NT2/D1 (cell line): ENCODE measurements around the gene APPL2.

Experiments used
- DNase-seq: peaks from one replicate; pipeline ENCODE4 v3.0.0-alpha.2; 2011; ENCODE audit warnings: low read depth, low spot score
- H3K27me3 ChIP-seq: 2 replicates; pipeline ENCODE4 v1.6.0; 2011; ENCODE audit warnings: mild to moderate bottlenecking; ENCODE audit not compliant: insufficient read length, insufficient read depth
- H3K36me3 ChIP-seq: 2 replicates; pipeline ENCODE4 v1.6.1; 2011; ENCODE audit warnings: mild to moderate bottlenecking, low read length, mixed read lengths; ENCODE audit not compliant: insufficient read depth, insufficient read length
- H3K4me1 ChIP-seq: 2 replicates; pipeline ENCODE4 v1.5.1; 2011; ENCODE audit not compliant: insufficient read depth, insufficient read length
- H3K4me3 ChIP-seq: 2 replicates; pipeline ENCODE4 v1.5.1; 2011; ENCODE audit warnings: low read depth; ENCODE audit not compliant: insufficient read length
- H3K9ac ChIP-seq: 2 replicates; pipeline ENCODE4 v1.6.0; 2011; ENCODE audit warnings: low read depth; ENCODE audit not compliant: insufficient read length
- H3K9me3 ChIP-seq: 2 replicates; pipeline ENCODE4 v1.5.1; 2011; ENCODE audit warnings: mild to moderate bottlenecking, low read length; ENCODE audit not compliant: insufficient read depth
- SUZ12 ChIP-seq: IDR thresholded peaks from 2 replicates; pipeline ENCODE4 v1.6.1; 2011; ENCODE audit not compliant: insufficient read length, insufficient read depth; ENCODE audit errors: extremely low read depth
- YY1 ChIP-seq: IDR thresholded peaks from 2 replicates; pipeline ENCODE4 v1.6.1; 2011; ENCODE audit not compliant: insufficient read length, insufficient read depth
- ZNF274 ChIP-seq: IDR thresholded peaks from 2 replicates; pipeline ENCODE4 v1.6.1; 2011; ENCODE audit warnings: mild to moderate bottlenecking, low read depth, low read length

APPL2 gene

GRCh38 chr12:105214670-105215375 is 21.2 kb downstream of the APPL2 start:
- Histone ChIP-seq H3K4me3 (no peak overlapping the region), H3K36me3 (peaks cover 28% of the 10 kb centered on the region), H3K9ac (no peak overlapping the region), H3K27me3 (no peaks in the 10 kb centered on the region), H3K9me3 (no peaks in the 10 kb centered on the region), H3K4me1 (no peaks in the 10 kb centered on the region)
- no peak for DNase-seq
- TF ChIP-seq SUZ12 (no peak), ZNF274 (no peak), YY1 (no peak)

- TF ChIP-seq ZNF274 (no peak), SUZ12 (no peak), YY1 (no peak)
- Histone ChIP-seq H3K36me3 (peaks cover 28% of the 10 kb centered on the region), H3K4me1 (no peaks in the 10 kb centered on the region), H3K27me3 (no peaks in the 10 kb centered on the region), H3K9ac (no peak overlapping the region), H3K9me3 (no peaks in the 10 kb centered on the region), H3K4me3 (no peak overlapping the region)
- no peak for DNase-seq
These were observed 21.8 kb downstream of the APPL2 start for GRCh38 chr12:105214148-105214547.

- Histone ChIP-seq H3K9me3 (no peaks in the 10 kb centered on the region), H3K9ac (no peak overlapping the region), H3K36me3 (peaks cover 28% of the 10 kb centered on the region), H3K4me1 (no peaks in the 10 kb centered on the region), H3K4me3 (no peak overlapping the region), H3K27me3 (no peaks in the 10 kb centered on the region)
- no peak for DNase-seq
- TF ChIP-seq YY1, result no peak
- TF ChIP-seq ZNF274, result no peak
- TF ChIP-seq SUZ12, result no peak
These were observed 23.5 kb downstream of the APPL2 start for GRCh38 chr12:105212438-105212837.

GRCh38 chr12:105209091-105209490 is 26.9 kb downstream of the APPL2 start:
- no peaks in the 10 kb centered on the region for H3K9me3 ChIP-seq

GRCh38 chr12:105206686-105207374 is 29.1 kb downstream of the APPL2 start:
- TF ChIP-seq ZNF274 (no peak), SUZ12 (no peak)
- Histone ChIP-seq H3K27me3 (no peaks in the 10 kb centered on the region), H3K4me3 (no peak overlapping the region), H3K9ac (no peak overlapping the region), H3K4me1 (no peaks in the 10 kb centered on the region), H3K36me3 (peaks cover 59% of the 10 kb centered on the region), H3K9me3 (no peaks in the 10 kb centered on the region)
- no peak for DNase-seq

More at GRCh38 chr12:105209091-105209490, 26.9 kb downstream of the APPL2 start:
- no peaks in the 10 kb centered on the region for H3K27me3 ChIP-seq
- no peak overlapping the region for H3K4me3 ChIP-seq
- TF ChIP-seq SUZ12 (no peak), ZNF274 (no peak), YY1 (no peak)
- H3K9ac ChIP-seq, result no peak overlapping the region
- DNase-seq, result no peak
- H3K4me1 ChIP-seq, result no peaks in the 10 kb centered on the region
- peaks cover 42% of the 10 kb centered on the region for H3K36me3 ChIP-seq

- DNase-seq, result no peak
- Histone ChIP-seq H3K9me3 (no peaks in the 10 kb centered on the region), H3K36me3 (peaks cover 62% of the 10 kb centered on the region), H3K9ac (no peak overlapping the region), H3K4me3 (no peak overlapping the region), H3K27me3 (no peaks in the 10 kb centered on the region), H3K4me1 (peaks cover 4% of the 10 kb centered on the region)
- TF ChIP-seq YY1 (no peak), SUZ12 (no peak), ZNF274 (no peak)
These were observed 30.5 kb downstream of the APPL2 start for GRCh38 chr12:105205322-105206048.

GRCh38 chr12:105204916-105205315 is 31.1 kb downstream of the APPL2 start:
- Histone ChIP-seq H3K9ac (no peak overlapping the region), H3K36me3 (peaks cover 63% of the 10 kb centered on the region), H3K9me3 (no peaks in the 10 kb centered on the region), H3K27me3 (no peaks in the 10 kb centered on the region), H3K4me1 (peaks cover 4% of the 10 kb centered on the region), H3K4me3 (no peak overlapping the region)
- TF ChIP-seq YY1 (no peak), ZNF274 (no peak), SUZ12 (no peak)
- DNase-seq, result no peak
